Heart right ventricle (tissue), 16 donors: Measurements from ENCODE around the gene NFE2L3. TPM values are rescaled to one million over a fixed set of nuclear protein-coding genes. Genes with fewer than 3 reads are reported as not detected.

Source experiments
- ATAC-seq, 8 donors: fragments of 200-7000 bp; cut with Tn5 transposase; one replicate each; pipeline ENCODE4 v1.9.1; 2020; ENCODE audit warnings: mild to moderate bottlenecking in 8 of 8, moderate library complexity in 8 of 8, moderate number of reproducible peaks in 1 of 8
- DNase-seq, 2 donors: peaks; one replicate each; pipeline ENCODE4 v3.0.0-alpha.2; 2020
- H3K27ac ChIP-seq, 10 donors: fragments of 200-600 bp; sonication (generic) in 2 of 10; one replicate each; pipeline versions ENCODE4 v1.5.0 to v1.8.0; 2020 to 2022; ENCODE audit warnings: mild to moderate bottlenecking in 3 of 10
- H3K27me3 ChIP-seq, 7 donors: fragments of 200-600 bp; one replicate each; pipeline ENCODE4 v1.8.0; 2021 to 2022; ENCODE audit warnings: mild to moderate bottlenecking in 2 of 7
- H3K36me3 ChIP-seq, 9 donors: fragments of 200-600 bp; sonication (generic) in 1 of 9; one replicate each; pipeline versions ENCODE4 v1.5.0 to v1.8.0; 2020 to 2022; ENCODE audit warnings: mild to moderate bottlenecking in 2 of 9
- H3K4me1 ChIP-seq, 9 donors: fragments of 200-600 bp; sonication (generic) in 1 of 9; one replicate each; pipeline versions ENCODE4 v1.5.0 to v1.8.0; 2020 to 2022; ENCODE audit warnings: mild to moderate bottlenecking in 4 of 9
- H3K4me3 ChIP-seq, 10 donors: fragments of 200-600 bp; sonication (generic) in 2 of 10; one replicate each; pipeline versions ENCODE4 v1.5.0 to v1.8.0; 2020 to 2022; ENCODE audit warnings: mild to moderate bottlenecking in 7 of 10, moderate library complexity in 2 of 10
- H3K9me3 ChIP-seq, 11 donors: fragments of 200-600 bp in 10 of 11; sonication (generic) in 2 of 11; one replicate each; pipeline versions ENCODE4 v1.5.0 to v1.8.0; 2013 to 2022; ENCODE audit warnings: mild to moderate bottlenecking in 2 of 11, control low read depth in 1 of 11, moderate library complexity in 1 of 11
- WGBS, 2 donors: extraction: QIAGEN DNeasy Blood & Tissue Kit; methylation state at CpG; one replicate each; pipeline ENCODE4 v1.1.7; 2013; ENCODE audit warnings: inconsistent platforms in 1 of 2; 5-methylcytosine and 5-hydroxymethylcytosine counted together
- intact Hi-C, 10 donors: fragments of 100-400 bp; cut with DNase I; formaldehyde crosslinking; loops; one replicate each; pipeline versions ENCODE4 v1.11.1 to v1.14.2; 2022
- polyA plus RNA-seq, 2 donors: library from polyadenylated mRNA; stranded (reverse); fragments of 200-250 nt; gene quantifications; one replicate each; pipeline ENCODE4 v1.2.3, GENCODE V29; 2013
- total RNA-seq, 10 donors: library from RNA; stranded (reverse); fragmentation: NEBNext Ultra II Directional in 3 of 10; extraction: Animal tissue kit (Norgen Biotek cat#: 25700) in 3 of 10; gene quantifications; one replicate each; pipeline versions ENCODE4 v1.2.1 to v1.2.4, GENCODE V29; 2021 to 2023
- TF ChIP-seq, protein P1 (sequence below), 9 donors: fragments of 200-600 bp; sonication (generic) in 2 of 9; IDR thresholded peaks; one replicate each; pipeline versions ENCODE4 v1.5.0 to v1.8.0; 2021 to 2022; ENCODE audit warnings: antibody characterized with exemption in 9 of 9, mild to moderate bottlenecking in 5 of 9, moderate library complexity in 1 of 9
- donor health status: Arrhythmogenic right ventricular cardiomyopathy.
- donor health status: ischemic (EF 13 %, LVEDD 7.1; RV severe dilation, severe dysfunction).
- donor health status: healthy with polysubstance abuse.
- donor health status: DM: no; HTN: yes; CAD: no.
- donor health status: DM: no; HTN: no; CAD: no.
- donor health status: ischemic (EF 25% LVEDD 6.9; RV normal size, moderate dysfunction).
- donor health status: ischemic (EF 25% LVEDD 5.7; RV mildly dilated, moderate dysfunction).
- donor health status: healthy.
- donor health status: DM: yes; HTN: yes; CAD: no.
- donor health status: Ischemic cardiomyopathy.
- donor health status: ischemic (EF 35%, LVEDD 5.7; RV mildly dilated, moderate dysfunction).
- donor health status: nonischemic (EF 11% LVEDD 7.7; RV severe dilation, severe dysfunction).
- donor health status: DM: yes; HTN: yes; CAD: no.
- donor health status: PGD.
- donor health status: ischemic (EF 29% LVEDD 5.4; RV normal size, mild dysfunction).
- donor health status: nonischemic (EF 23%, LVEDD 6.1; RV moderate dilation, normal function).

NFE2L3 gene
- total and polyA plus RNA-seq, 12 donors = 0.32 to 4.1 (median 1.1) TPM

DNA sequence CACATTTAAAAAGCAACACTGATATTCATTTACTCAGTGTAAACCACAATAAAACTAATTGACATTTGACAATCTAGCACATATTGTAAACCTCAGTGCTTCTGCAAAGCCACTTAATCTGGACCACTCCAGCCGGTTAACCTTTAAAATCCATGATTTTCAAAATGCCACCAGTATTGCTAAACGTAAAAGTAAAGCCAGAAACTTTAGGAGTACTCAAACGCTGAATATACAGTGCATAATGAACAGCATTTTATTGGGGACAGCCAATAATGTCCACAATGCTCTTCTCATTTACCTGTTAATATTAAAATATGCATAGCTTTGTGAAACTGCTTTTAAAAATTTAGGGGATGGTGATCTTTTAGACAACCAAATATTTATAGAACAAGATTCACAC lies 37.7 kb downstream of the NFE2L3 start:
- Histone ChIP-seq H3K36me3 (peaks cover 0 to 97% (median 68%) of the 10 kb centered on the region in 9 donors), H3K4me1 (peaks cover 7 to 80% (median 40%) of the 10 kb centered on the region in 9 donors)
- intact Hi-C loops = loop anchor here in 1 of 10 donors (10.0 kb wide), 1 partner anchor 95 kb away; no protein-coding TSS in a partner anchor

GRCh38 chr7:26190417-26190869 lies 38.4 kb downstream of the NFE2L3 start:
- Histone ChIP-seq H3K4me1 (peaks cover 7 to 88% (median 47%) of the 10 kb centered on the region in 9 donors), H3K4me3 (no peak overlapping the region), H3K27ac (no peak overlapping the region), H3K27me3 (no peaks in the 10 kb centered on the region), H3K36me3 (peaks cover 0 to 97% (median 75%) of the 10 kb centered on the region in 9 donors), H3K9me3 (no peaks in the 10 kb centered on the region)
- intact Hi-C loops = no loop called here
- TF ChIP-seq, protein P1, sequence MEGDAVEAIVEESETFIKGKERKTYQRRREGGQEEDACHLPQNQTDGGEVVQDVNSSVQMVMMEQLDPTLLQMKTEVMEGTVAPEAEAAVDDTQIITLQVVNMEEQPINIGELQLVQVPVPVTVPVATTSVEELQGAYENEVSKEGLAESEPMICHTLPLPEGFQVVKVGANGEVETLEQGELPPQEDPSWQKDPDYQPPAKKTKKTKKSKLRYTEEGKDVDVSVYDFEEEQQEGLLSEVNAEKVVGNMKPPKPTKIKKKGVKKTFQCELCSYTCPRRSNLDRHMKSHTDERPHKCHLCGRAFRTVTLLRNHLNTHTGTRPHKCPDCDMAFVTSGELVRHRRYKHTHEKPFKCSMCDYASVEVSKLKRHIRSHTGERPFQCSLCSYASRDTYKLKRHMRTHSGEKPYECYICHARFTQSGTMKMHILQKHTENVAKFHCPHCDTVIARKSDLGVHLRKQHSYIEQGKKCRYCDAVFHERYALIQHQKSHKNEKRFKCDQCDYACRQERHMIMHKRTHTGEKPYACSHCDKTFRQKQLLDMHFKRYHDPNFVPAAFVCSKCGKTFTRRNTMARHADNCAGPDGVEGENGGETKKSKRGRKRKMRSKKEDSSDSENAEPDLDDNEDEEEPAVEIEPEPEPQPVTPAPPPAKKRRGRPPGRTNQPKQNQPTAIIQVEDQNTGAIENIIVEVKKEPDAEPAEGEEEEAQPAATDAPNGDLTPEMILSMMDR (IDR thresholded peaks at IDR 0.05) = no peak
- WGBS, 2 donors = 63 to 84% methylated on average over 1 of the region's 1 CpG
- ATAC-seq = no peak
- DNase-seq = no peak

More for the DNA sequence above, 37.7 kb downstream of the NFE2L3 start:
- Histone ChIP-seq H3K4me3 (no peak overlapping the region), H3K27me3 (no peaks in the 10 kb centered on the region), H3K27ac (no peak overlapping the region), H3K9me3 (no peaks in the 10 kb centered on the region)
- WGBS, 2 donors = 87% methylated on average over 3 of the region's 3 CpGs
- no peak for DNase-seq
- TF ChIP-seq, protein P1 (IDR thresholded peaks at IDR 0.05) = no peak
- ATAC-seq = no peak

- no peaks in the 10 kb centered on the region for H3K27me3 ChIP-seq
- WGBS, 2 donors = 71 to 80% methylated on average over 7 of the region's 7 CpGs
- H3K4me1 ChIP-seq = peaks cover 10 to 94% (median 57%) of the 10 kb centered on the region in 9 donors
- H3K9me3 ChIP-seq = no peaks in the 10 kb centered on the region
- peaks cover 0 to 100% (median 85%) of the 10 kb centered on the region in 9 donors for H3K36me3 ChIP-seq
- ATAC-seq (no peak), DNase-seq (no peak)
- TF ChIP-seq, protein P1 (IDR thresholded peaks at IDR 0.05) = no peak
- intact Hi-C loops = no loop called here
- no peak overlapping the region for H3K27ac ChIP-seq
- H3K4me3 ChIP-seq = no peak overlapping the region
Observed at GRCh38 chr7:26191233-26191973, 39.4 kb downstream of the NFE2L3 start.

DNA sequence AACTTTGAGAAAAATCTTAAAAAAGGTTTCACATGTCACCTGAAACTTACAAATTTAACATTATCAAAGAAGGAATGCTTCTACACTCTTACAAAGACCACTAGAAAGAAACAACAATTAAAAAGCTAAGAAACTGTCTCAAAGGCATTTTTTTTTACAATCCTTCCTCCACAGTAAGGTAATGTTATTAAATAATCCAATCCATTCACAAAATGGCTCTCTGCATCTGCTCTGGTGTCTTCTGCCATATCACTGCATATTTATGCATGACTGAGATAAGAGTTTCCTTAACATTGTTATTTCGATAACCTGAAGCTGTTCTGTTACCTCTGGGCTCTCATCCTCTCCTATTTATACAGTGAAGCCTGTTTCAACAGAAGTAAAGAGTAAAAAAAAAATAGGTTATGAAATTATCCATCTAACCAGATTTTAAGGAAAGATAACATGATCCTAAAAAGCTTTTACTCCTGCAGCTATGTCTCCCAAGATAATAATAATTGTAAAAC lies 40.0 kb downstream of the NFE2L3 start:
- H3K27ac ChIP-seq = peak overlapping the region in 1 of 10 donors; percentile 32
- H3K4me1 ChIP-seq = peaks cover 14 to 98% (median 63%) of the 10 kb centered on the region in 9 donors
- no peaks in the 10 kb centered on the region for H3K9me3 ChIP-seq
- DNase-seq (no peak), ATAC-seq (no peak)
- WGBS, 2 donors = 29 to 42% methylated on average over 1 of the region's 1 CpG
- intact Hi-C loops = no loop called here
- H3K36me3 ChIP-seq = peaks cover 0 to 100% (median 91%) of the 10 kb centered on the region in 9 donors
- no peak overlapping the region for H3K4me3 ChIP-seq
- TF ChIP-seq, protein P1 (IDR thresholded peaks at IDR 0.05) = no peak
- H3K27me3 ChIP-seq = no peaks in the 10 kb centered on the region
